K562 (cell line): ENCODE results near the gene TAF5L. TPM values are rescaled to one million over a fixed set of nuclear protein-coding genes. Genes with fewer than 3 reads are reported as not detected.
A peak's percentile ranks its signal among the peaks of the same experiment; 100 is the strongest.

Source experiments
- ARNT ChIP-seq, 2 experiments: fragments of 450-650 bp; IDR thresholded peaks; 2 replicates each; pipeline ENCODE4 v1.6.1; 2016; ENCODE audit warnings: mild to moderate bottlenecking in 1 of 2
- ATF1 ChIP-seq, 2 experiments: fragments of 450-650 bp in 1 of 2; IDR thresholded peaks; 2 replicates each; pipeline ENCODE4 v1.6.1; 2016; ENCODE audit warnings: missing compliant biosample characterization in 1 of 2, missing genetic modification characterization in 1 of 2
- BHLHE40 ChIP-seq: IDR thresholded peaks from 2 replicates; pipeline ENCODE4 v1.6.1; 2011; ENCODE audit warnings: low read length, improper control_type of control experiment
- CREB1 ChIP-seq, 2 experiments: sonication (generic) in 1 of 2; formaldehyde crosslinking in 1 of 2; IDR thresholded peaks; 2 replicates each; pipeline versions ENCODE4 v1.6.1 to v1.8.0; 2012 to 2022; ENCODE audit warnings: inconsistent platforms in 1 of 2, mild to moderate bottlenecking in 1 of 2, missing genetic modification reagents in 1 of 2, moderate library complexity in 1 of 2
- CREM ChIP-seq: IDR thresholded peaks from 2 replicates; pipeline ENCODE4 v1.6.1; 2014; ENCODE audit warnings: antibody characterized with exemption, low read depth
- RBFOX2 ChIP-seq: fragments of 200-400 bp; formaldehyde crosslinking; IDR thresholded peaks from 2 replicates; pipeline ENCODE4 v1.6.1; 2017; ENCODE audit warnings: low read depth, mild to moderate bottlenecking, low read length, moderate library complexity
- ZNF239 ChIP-seq: fragments of 250-450 bp; sonication (Bioruptor Pico); IDR thresholded peaks from 2 replicates; pipeline ENCODE4 v1.4.0; 2020; ENCODE audit warnings: mild to moderate bottlenecking
- polyA plus RNA-seq, 8 experiments: library from polyadenylated mRNA; depleted of rRNA in 4 of 8; stranded (reverse) in 5 of 8; unstranded in 3 of 8; fragments of >200 nt; fragmentation: Nextera tagmentation in 2 of 8; fragmentation: Illumina TruSeq in 1 of 8; extraction: Ambion mirVana in 2 of 8; extraction: Trizol in 1 of 8; gene quantifications; 2 replicates each; pipeline versions ENCODE4 v1.2.1 to v1.2.3, GENCODE V29; 2011 to 2014; ENCODE audit warnings: inconsistent platforms in 1 of 8, missing spikeins in 1 of 8
- total RNA-seq, 7 experiments: library from RNA; depleted of rRNA in 6 of 7; stranded (reverse); fragments of >200 nt in 6 of 7; fragmentation: Illumina TruSeq in 2 of 7; extraction: Trizol in 2 of 7; gene quantifications; 2 replicates each; pipeline versions ENCODE4 v1.2.1 to v1.2.3, GENCODE V29; 2011 to 2021; ENCODE audit warnings: low replicate concordance in 1 of 7
- TF ChIP-seq, protein P1 (sequence below), 2 experiments: fragments of 450-650 bp in 1 of 2; sonication (generic) in 1 of 2; formaldehyde crosslinking in 1 of 2; IDR thresholded peaks; 2 replicates each; pipeline versions ENCODE4 v1.7.1 to v1.9.0; 2016 to 2022; ENCODE audit warnings: inconsistent platforms in 1 of 2, mild to moderate bottlenecking in 1 of 2, missing genetic modification reagents in 1 of 2
- TF ChIP-seq, protein P2 (sequence below): fragments of 450-650 bp; IDR thresholded peaks from 2 replicates; pipeline ENCODE4 v1.6.1; 2016
- TF ChIP-seq, protein P3 (sequence below): fragments of 450-650 bp; formaldehyde crosslinking; IDR thresholded peaks from 2 replicates; pipeline ENCODE4 v1.4.0; 2020; ENCODE audit warnings: mild to moderate bottlenecking, mixed read lengths

TAF5L gene
- total and polyA plus RNA-seq, 9 of the 15 experiments (the other 6 are each of a cell fraction or from before 2014, with no cell fraction given): 2.2 to 34.2 (median 23.3) TPM

DNA sequence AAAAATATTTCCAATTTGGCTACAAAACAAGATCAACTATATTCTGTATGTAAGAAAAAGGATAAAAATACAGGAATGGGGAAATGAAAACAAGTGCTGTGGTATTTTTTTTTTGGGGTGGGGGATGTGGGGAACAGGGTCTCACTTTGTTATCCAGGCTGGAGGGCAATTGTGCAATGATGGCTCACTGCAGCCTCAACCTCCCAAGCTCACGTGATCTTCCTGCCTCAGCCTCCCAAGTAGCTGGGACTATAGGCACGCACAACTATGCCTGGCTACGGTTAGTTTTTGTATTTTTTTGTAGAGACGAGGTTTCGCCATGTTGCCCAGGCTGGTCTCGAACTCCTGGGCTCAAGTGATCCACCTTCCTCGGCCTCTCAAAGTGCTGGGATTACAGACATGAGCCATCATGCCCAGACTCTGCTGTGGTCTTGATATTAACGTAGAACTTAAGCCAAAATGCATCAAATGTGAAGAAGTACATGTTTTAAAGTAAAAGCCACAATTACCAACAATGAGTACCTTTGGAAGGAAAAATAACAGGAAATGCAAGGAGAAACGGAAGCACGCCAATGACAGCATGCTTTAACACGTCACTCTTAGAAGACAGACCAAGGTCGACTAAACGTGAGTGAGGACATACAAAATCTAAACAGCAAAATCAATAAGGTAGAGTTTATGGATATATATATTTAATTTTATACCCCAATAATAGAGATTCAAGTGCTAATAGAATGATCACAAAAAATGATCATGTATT, 58.6 kb downstream of the TAF5L start (continued):
- TF ChIP-seq, protein P1, sequence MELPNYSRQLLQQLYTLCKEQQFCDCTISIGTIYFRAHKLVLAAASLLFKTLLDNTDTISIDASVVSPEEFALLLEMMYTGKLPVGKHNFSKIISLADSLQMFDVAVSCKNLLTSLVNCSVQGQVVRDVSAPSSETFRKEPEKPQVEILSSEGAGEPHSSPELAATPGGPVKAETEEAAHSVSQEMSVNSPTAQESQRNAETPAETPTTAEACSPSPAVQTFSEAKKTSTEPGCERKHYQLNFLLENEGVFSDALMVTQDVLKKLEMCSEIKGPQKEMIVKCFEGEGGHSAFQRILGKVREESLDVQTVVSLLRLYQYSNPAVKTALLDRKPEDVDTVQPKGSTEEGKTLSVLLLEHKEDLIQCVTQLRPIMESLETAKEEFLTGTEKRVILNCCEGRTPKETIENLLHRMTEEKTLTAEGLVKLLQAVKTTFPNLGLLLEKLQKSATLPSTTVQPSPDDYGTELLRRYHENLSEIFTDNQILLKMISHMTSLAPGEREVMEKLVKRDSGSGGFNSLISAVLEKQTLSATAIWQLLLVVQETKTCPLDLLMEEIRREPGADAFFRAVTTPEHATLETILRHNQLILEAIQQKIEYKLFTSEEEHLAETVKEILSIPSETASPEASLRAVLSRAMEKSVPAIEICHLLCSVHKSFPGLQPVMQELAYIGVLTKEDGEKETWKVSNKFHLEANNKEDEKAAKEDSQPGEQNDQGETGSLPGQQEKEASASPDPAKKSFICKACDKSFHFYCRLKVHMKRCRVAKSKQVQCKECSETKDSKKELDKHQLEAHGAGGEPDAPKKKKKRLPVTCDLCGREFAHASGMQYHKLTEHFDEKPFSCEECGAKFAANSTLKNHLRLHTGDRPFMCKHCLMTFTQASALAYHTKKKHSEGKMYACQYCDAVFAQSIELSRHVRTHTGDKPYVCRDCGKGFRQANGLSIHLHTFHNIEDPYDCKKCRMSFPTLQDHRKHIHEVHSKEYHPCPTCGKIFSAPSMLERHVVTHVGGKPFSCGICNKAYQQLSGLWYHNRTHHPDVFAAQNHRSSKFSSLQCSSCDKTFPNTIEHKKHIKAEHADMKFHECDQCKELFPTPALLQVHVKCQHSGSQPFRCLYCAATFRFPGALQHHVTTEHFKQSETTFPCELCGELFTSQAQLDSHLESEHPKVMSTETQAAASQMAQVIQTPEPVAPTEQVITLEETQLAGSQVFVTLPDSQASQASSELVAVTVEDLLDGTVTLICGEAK (IDR thresholded peaks at IDR 0.05): peak; percentile 35; the same call in 1 of the 2 replicates
- TF ChIP-seq, protein P1 (CRISPR knock-in tag; IDR thresholded peaks at IDR 0.05): no peak
- TF ChIP-seq, protein P2, sequence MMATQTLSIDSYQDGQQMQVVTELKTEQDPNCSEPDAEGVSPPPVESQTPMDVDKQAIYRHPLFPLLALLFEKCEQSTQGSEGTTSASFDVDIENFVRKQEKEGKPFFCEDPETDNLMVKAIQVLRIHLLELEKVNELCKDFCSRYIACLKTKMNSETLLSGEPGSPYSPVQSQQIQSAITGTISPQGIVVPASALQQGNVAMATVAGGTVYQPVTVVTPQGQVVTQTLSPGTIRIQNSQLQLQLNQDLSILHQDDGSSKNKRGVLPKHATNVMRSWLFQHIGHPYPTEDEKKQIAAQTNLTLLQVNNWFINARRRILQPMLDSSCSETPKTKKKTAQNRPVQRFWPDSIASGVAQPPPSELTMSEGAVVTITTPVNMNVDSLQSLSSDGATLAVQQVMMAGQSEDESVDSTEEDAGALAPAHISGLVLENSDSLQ: peak; percentile 17; the same call in 1 of the 2 replicates
- TF ChIP-seq CREM (peak; percentile 68; the same call in 1 of the 2 replicates), ZNF239 (no peak), RBFOX2 (no peak), CREB1 (IDR thresholded peaks at IDR 0.05) (0 out of 2 replicates have a peak, but pooled peaks have one; percentile 25), CREB1 (CRISPR knock-in tag; IDR thresholded peaks at IDR 0.05) (no peak), BHLHE40 (peak; percentile 29; the same call in 1 of the 2 replicates), ATF1 (CRISPR knock-in tag; IDR thresholded peaks at IDR 0.05) (no peak), ATF1 (tag; IDR thresholded peaks at IDR 0.05) (peak; percentile 46), ARNT (IDR thresholded peaks at IDR 0.05) (no peak)
- TF ChIP-seq, protein P3, sequence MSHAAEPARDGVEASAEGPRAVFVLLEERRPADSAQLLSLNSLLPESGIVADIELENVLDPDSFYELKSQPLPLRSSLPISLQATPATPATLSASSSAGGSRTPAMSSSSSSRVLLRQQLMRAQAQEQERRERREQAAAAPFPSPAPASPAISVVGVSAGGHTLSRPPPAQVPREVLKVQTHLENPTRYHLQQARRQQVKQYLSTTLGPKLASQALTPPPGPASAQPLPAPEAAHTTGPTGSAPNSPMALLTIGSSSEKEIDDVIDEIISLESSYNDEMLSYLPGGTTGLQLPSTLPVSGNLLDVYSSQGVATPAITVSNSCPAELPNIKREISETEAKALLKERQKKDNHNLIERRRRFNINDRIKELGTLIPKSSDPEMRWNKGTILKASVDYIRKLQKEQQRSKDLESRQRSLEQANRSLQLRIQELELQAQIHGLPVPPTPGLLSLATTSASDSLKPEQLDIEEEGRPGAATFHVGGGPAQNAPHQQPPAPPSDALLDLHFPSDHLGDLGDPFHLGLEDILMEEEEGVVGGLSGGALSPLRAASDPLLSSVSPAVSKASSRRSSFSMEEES (CRISPR knock-in tag): 0 out of 2 replicates have a peak, but pooled peaks have one; percentile 10
